ENCODE results near the gene FGF4.
"Not testable (repeated sequence)": the region's sequence is repeated elsewhere in the genome, so short reads cannot be mapped to it uniquely, and the experiment has no call there.

Gene FGF4

DNA sequence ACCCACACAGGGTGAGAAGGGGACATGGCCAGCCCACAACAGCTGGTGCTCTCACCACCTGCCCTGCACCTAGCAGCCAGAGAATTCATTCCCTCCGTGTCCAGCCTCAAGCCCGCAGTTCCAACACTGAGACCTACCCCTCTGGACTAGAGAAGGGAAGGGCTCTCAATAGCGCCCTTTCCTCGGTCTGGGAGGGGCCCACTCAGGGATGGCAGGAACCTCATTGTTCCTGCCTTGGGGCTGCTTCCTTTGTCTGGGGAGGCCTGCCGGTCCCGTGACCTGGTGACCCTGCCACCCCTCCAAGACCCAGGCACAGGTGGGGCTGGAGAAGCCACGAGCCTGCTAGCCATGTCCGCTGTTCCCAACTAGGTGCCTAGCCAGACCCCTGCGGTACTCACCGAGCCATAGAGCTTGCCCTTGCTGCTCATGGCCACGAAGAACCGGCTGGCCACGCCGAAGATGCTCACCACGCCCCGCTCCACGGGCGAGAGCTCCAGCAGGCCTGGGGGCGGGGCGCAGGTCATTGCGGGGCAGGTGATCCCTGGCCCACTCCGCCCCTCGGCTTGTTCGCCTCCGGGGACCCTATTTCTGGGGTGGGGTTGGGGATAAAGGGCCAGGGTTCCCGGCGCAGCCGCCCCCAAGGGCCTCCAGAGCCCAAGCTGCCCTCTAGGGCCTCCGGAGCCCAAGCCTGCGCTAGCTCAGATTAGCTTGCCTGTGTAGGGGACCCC is 1.4 kb downstream of the FGF4 start:
- DNase-seq (ENCODE audit: low spot score), result no peak

DNA sequence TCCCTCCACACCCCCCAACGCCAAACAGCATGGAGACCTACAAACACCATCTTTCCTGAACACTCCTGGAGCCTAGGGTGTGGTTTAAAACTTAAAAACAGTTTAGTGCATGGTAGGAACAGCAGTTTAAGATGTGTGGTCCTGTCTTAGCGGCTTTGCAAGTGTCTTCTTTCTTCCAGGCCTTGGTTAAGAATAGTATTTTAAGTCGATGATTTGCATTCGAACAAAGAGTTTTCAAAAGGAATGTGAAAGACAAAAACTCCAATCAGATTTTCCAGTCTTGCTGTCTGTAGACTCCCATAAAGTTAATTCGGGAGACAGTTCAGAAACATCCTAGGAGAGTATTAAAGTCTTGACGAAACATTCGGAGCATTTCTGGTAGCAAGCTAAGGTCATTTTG is 3.7 kb downstream of the FGF4 start:
- no peak for DNase-seq (ENCODE audit: low spot score)

DNA sequence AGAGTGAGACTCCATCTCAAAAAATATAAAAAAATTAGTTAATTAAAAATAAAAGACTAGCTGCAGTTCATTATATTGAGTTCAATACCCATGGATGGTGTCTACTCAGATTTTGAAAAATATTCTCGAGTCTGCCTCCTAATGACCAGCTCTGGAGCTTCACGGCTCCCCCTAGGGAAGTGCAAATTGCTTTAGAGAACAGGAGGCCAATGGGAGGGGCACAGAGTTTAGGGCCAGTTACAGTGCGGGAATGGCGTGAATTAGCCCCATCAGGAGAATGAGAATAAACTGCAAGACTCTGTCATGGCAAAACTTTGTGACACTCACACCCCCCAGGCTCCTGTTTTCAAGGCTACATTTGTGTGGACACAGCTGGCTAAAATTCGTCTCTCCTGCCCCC is 4.6 kb downstream of the FGF4 start:
- no peak for DNase-seq (ENCODE audit: low spot score)

DNA sequence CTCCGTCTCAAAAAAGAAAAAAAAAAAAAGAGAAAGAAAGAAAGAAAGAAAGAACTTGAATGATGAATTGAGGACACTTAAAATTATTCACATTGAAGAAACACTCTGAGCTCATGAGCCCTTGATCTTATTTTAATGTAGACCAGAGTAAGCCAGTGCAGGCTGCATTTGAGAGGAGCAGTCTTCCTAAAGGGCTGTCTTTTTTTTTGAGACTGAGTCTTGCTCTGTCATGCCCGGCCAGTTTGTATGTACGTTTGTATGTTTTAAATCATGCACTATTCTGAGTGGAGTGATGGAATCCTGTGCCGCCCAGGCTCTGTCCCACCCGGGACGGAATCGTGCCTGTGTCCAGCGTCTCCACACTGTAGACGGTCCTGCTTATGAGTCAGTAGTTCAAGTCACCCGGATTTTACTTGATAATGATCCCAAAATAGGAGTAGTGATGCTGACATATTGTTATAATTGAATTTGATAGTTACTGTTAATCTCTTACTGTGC is 9.6 kb downstream of the FGF4 start:
- no peak for DNase-seq (ENCODE audit: low spot score)

DNA sequence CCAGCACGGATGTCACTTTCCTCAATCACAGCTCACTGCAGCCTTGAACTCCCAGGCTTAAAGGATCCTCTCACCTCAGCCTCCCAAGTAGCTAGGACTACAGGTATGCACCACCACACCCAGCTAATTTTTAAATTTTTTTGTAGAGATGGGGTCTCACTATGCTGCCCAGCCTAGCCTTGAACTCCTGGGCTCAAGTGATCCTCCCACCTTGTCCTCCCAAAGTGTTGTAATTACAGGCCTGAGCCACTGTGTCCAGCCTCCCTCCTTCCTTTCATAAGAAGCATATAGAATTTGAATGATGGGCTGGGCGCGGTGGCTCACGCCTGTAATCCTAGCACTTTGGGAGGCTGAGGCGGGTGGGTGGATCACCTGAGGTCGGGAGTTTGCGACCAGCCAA is 10.2 kb downstream of the FGF4 start:
- not testable (repeated sequence) for DNase-seq (ENCODE audit: low spot score)

DNA sequence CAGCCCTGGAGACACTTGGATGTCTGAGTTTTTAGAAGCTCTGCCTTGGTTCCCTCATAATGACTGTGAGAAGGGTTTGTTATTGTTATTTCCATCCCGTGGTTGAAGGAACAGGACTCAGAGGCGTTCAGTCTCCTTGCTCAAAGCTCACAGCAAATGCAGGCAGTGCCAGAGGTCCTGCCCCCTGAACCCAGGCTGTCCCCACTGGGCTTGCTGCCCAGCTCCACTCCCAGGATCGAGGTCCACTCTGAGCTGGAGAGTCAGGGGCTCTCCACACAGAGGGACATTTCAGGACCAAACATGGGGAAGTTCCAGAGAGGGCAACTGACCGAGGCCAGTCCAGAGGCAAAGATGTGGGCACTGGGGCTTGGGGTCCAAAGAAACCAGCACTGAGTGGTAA is 14.8 kb downstream of the FGF4 start:
- no peak for DNase-seq (ENCODE audit: low spot score)

DNA sequence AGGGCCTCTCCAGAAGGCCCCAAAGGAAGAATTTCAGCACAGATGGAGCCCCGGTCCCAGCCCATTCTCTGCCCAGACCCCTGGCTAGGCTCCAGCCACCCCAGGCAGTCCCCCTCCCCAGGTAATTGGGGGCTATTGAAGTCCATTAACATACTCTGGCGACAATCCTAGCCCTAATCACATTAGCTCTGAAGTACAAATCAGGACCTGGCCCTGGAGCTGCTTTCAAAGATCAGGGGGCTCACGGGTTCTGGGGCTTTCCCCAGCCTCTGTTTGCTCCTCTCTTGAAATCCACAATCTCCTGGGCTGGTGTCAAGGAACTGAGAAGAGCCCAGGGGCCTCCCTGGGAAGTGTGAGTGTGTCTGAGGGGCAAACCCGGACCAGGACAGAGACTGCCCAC is 22.3 kb downstream of the FGF4 start:
- DNase-seq (ENCODE audit: low spot score), result no peak

DNA sequence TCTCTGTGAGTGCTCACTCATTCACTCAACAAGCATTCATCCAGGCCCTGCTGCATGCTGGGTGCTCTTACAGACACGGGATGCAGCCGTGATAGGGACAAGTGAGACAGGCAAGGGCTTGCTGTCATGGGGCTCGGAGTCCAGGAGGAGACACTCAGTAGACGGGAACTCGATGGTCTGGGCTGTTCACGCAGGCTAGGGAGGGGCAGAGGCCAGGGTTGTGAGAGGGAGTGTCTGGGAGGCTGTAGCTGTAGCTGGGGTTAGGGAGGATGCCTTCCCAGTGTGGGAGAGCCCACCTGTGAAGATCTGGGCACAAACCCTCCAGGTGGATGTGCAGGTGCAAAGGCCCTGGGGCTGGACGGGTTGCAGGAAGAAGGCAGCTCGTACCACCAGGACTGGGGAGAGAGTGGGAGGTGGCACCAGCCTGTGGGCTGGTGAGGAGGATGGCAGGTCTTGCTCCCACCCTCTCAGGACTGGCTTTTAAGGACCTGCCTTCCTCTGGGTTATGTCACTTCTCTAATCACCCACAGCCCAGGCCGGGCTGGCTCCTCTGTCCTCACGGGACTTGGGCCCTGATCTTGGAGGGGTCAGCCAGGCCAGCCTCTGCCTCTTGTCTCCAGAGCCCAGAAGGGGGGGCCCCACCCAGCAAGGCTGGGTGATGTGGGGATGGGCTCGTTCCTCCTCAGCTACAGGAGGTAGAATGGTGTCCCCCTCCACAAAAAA is 24.1 kb downstream of the FGF4 start:
- DNase-seq (ENCODE audit: low spot score), result no peak

DNA sequence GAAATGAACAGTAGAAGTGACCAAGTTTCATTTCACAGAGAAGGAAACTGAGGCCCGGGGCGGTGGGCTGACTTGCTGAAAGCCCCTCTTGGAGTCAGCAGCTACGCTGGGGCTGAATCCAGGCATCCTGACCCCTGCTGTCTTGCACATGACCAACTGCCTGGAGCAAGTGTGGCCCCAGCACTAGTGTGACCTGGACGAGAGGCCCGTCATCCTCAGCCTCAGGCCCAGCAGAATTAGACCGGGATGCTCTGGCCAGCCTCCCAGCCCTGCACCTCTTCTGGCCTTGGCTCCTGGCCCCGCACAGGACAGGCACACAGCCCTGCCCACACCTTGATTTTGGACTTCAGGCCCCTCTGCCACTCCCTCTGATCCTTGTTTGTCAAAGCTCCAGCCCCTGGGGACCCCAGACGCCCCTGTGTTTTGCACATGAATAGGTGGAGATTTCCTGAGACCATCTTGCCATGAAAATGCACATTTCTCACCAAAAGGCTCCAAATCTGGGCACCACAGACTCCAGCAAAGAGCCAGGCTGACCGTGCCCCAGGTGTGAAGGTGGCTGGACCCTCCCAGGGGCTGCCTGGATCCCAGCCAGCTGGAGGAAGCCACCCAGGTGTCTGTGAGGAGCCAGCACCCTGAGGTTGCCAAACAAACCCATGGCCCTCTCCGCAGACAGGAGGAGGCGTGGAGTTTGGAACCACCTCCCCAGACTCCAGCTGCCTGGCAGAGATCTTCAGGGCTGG is 24.9 kb downstream of the FGF4 start:
- no peak for DNase-seq (ENCODE audit: low spot score)

DNA sequence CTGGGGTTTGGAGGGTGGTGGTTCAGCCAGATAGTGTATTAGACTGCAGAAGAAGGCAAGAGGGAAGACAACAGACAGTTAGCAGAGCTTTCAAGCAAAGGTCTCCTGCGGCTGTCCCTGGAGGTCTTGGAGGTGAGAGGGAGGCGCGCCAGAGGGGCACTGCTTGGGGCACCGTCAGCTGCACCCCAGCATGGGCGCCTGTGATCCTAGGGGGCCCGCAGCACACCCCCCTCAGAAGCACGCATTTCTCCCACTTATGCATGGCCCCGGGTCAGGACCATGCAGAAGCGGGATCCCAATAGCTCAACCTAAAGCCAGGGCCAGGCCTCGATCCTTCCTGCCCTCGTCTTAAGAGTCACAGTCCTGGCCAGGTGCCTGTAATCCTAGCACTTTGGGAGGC is 26.5 kb downstream of the FGF4 start:
- no peak for DNase-seq (ENCODE audit: low spot score)

DNA sequence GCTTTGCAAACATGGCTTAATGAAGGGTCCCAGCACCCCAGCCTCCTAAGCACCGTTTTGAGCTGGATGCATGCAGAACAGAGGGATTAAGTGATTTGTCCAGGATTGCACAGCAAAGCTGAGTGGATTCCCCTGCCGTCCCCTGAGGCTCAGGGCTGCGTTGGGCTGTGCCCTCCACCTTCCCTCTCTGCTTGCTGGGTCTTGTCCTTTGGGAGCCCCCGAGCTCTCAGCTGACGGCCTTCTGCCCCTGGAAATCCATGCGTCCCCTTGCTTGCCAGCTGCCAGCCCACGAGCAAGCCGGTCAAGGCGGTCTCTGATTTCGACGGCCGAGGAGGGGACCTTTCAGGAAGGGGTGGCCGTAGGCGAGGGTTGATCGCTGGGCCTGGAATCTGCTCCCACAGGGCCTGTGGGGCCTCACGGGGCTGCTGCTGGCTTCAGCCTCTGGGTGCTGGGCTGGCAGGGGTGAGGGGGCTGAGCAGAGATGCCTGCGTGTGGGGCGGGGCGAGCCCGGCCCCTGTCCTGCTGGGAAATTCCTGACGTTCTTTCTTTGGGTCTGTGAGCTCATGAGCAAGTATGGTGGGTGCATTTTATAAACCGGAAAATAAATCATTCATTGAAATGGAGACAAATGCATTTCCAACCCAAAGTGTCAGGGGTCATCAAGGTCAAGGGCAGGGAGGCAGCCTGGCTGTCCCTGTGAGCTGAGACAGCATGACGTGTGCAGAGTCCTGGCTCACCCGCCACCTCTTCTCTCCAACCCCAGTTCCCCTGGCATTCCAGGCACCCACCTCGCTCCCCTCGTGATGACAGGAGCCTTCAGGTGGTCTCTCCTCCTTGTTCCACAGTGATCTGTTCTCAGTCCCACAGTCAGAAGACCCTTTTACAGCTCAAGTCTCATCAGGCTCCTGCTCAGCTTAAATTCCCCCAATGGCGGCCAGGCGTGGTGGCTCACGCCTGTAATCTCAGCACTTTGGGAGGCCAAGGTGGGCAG is 28.1 kb downstream of the FGF4 start:
- DNase-seq (ENCODE audit: low spot score), result no peak

DNA sequence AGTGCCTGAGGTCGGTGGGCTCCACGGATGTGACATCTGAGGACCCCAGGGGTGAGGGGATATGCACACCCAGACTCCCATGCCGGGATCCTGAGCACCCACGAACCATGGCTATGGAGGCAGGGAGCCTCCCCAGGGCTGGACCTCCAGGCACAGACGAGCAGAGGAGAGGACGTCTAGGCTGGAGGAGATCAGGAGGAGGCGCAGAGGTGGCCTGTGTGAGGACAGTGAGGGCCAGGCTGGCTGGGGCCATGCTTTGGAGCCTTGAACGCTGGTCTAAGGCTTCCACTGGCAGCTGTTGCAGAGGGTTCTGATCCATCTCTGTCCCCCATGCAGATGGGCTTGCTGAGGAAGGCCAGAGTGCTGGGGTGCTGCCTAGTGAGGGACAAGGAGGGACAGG is 29.0 kb downstream of the FGF4 start:
- no peak for DNase-seq (ENCODE audit: low spot score)

DNA sequence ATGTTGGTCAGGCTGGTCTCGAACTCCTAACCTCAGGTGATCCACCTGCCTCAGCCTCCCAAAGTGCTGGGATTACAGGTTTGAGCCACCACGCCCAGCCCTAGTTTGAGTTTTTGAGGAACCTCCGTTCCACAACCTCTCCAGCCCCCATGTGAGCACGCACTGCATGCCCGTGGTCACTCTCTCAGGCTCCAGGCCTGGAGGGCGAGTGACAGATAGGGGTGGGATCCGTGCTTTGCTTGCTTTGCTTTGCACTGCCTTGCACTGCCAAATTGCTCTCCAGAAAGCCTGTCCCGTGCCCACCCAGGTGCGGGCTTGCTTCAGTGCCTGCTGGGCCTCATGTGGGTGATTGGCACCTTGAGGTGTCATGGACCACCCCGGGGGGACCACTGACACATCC is 29.9 kb downstream of the FGF4 start:
- DNase-seq (ENCODE audit: low spot score), result no peak

DNA sequence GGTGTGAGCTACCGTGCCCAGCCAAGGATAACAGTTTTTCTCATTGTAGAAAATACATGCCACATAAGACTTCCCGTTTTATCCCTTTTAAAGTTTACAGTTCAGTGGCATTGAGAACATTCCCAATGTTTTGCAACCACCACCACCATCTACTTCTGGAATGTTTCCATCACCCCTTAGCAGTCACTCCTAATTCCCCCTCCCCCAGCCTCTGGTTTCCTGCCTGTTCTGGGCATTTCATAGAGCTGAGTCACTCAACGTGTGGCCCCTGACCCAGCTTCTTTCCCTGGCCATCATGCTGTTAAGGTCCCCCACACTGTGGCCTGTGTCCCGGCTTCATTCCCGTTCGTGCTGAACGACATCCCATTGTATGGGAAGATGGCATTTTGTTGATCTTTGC is 30.7 kb downstream of the FGF4 start:
- no peak for DNase-seq (ENCODE audit: low spot score)

DNA sequence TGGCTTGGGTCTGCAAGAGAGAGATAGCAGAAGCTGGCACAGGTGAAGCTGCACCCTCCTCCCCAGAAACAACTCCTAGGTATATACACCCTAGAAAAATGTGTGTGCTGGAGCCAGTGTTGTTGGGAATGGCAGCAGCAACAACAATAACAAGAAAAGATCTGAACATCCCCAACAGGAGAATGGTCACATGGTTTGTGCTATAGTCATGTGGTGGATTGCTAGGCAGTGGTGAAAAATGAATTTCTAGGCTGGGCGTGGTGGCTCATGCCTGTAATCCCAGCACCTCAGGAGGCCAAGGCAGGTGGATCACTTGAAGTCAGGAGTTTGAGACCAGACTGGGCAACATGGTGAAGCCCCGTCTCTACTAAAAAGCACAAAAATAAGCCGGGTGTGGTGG is 40.3 kb downstream of the FGF4 start:
- no peak for DNase-seq (ENCODE audit: low spot score)

DNA sequence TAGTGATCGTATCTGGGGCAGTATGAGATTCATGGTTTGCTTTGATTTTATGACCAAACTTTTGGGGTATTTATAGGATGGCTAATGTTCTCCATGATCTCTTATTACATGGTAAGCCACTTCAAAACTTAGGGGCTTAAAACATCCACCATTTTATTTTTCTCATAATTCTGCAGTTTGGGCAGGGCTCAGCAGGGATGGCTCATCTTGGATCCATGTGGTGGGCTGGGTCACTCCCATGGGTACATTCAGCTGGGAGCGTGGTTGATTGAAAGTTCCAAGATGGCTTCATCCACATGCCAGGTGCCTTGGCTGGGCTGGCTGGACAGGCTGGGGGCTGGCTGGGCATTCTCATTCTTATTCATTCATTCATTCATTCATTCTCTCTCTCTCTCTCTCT is 40.8 kb downstream of the FGF4 start:
- DNase-seq (ENCODE audit: low spot score), result no peak

DNA sequence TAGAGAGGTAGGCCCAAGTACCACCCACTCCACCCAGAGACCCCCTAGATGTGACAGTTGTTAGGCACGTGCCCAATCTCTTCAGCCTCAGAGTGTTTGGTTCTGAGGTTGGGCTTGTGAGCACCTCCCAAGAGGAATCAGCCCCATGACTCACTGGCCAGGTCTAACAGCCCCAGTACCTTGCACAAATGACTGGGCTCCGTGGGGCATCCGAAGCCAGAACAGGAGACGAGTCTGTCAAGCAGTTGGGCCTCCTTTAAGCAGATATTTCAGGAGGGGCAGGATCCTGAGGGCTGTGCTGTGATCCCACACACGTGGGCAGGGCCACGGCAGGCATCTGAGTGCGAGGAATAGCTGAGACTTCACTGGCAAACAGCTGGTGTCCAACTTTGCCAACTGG is 42.2 kb downstream of the FGF4 start:
- no peak for DNase-seq (ENCODE audit: low spot score)

DNA sequence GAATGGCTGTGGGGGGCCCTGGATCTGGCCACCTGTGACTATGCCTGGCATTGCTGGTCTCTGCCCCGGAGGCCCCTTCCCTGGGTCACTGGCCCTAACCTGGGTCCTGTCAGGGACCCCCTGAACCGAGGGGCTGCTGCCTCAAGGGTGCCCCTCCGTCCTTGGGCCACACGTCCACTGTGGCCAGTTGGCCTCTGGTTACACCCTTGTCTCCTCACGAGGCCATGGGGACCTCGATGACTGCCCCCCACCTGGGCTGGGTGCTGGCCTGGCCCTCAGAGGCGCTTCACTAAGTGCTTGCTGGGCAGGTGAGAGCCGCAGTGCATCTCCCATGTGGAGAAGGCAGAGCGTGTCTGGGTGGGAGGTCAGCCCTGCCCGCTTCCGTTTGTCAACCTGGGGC is 44.0 kb downstream of the FGF4 start:
- DNase-seq (ENCODE audit: low spot score), result no peak

DNA sequence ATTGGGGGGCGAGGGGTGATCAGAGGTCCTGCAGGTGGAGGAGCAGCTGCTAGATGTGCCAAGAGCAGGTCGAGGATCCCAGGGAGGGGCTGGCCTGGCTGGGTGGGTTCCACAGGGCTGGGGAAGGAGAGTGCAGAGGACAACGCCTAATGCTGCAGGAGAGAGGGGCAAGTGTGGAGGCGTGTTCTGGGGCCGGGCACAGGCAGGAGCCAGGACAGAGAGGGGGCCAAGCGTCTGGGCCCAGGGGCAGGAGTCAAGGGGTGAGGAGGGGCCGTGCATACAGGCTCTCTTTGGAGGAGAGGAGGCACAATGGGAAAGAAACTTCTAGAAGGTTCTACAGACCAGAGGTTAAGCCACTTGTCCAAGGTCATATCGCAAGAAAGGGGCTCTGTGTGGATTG is 44.6 kb downstream of the FGF4 start:
- DNase-seq (ENCODE audit: low spot score), result no peak

DNA sequence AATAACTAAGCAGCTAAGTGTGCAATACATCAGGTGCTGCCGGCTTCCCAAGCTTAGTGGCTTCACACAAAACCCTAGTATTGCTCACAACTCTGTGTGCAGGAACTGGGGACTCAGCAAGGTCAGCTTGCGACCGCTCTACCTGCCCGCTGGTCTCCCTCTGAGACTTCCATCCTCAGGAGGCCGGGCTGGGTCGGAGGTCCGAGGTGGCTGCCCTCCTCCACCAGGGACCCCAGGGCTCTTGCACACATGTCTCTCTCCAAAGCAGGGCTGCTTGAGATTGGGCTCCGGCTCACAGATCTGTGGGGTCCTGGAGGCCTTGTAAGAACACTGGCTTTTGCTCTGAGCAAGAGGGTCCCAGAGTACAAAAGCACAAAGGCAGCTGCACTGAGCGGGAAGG is 45.9 kb downstream of the FGF4 start:
- no peak for DNase-seq (ENCODE audit: low spot score)

DNA sequence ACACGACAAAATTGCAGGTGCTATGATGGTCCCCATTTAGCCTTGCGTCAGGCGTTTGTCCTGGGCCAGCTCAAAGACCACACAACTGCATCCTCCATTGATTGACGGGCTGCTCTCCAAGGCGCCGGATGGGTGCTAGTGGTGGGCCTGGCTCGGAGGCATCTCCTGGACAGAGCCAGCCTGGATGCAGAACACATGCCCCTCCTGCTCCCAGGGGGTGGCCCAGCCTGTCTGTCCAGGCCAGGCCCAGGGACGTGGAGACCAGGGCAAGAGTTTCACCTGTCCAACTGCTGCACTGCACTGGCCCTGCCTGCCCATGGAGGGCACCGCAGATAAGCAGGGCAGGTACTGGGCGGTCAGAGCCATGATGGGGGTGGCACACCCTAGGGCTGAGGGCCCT is 47.9 kb downstream of the FGF4 start:
- no peak for DNase-seq (ENCODE audit: low spot score)

DNA sequence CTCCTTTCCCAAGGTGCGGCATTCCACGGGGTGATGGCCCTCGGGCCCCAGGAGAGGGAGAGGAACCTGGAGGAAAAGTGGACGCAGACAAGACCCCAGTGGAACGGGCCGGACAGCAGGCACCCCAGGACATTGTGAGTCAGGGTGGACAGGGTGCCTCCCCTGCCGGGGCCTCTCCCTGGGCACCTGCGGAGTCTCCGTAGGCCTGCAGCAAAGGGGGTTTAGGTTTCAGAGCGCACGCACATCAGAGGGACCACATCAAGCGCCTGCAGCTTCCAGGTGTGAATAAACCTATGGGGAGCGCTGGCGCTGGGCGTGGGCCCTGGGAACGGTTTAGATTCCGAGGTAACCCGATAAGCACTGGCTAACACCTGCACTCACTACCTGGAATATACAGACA is 48.7 kb downstream of the FGF4 start:
- DNase-seq (ENCODE audit: low spot score), result no peak
